ENCODE data around the gene EIF5AL1.

DNA sequence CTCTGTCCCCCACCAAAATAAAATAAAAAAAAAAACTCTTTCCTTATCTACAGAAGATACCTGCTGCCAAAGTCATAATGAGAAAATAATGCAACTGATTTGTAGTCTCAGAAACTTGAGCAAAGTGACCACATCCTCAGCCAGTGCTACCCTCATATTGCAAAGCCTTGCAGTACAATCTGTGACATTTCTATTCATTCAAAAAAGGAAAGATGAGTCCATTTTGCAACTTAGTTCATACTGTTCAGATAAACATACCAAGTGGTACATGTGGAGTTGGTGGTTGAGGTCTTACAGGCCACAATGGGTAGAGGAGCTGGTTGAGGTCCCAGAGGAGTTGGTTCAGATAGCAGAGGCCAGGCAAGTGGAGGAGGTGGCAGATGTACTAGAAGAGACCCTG lies 6.5 kb upstream of the EIF5AL1 start:
- TF ChIP-seq, protein P1, sequence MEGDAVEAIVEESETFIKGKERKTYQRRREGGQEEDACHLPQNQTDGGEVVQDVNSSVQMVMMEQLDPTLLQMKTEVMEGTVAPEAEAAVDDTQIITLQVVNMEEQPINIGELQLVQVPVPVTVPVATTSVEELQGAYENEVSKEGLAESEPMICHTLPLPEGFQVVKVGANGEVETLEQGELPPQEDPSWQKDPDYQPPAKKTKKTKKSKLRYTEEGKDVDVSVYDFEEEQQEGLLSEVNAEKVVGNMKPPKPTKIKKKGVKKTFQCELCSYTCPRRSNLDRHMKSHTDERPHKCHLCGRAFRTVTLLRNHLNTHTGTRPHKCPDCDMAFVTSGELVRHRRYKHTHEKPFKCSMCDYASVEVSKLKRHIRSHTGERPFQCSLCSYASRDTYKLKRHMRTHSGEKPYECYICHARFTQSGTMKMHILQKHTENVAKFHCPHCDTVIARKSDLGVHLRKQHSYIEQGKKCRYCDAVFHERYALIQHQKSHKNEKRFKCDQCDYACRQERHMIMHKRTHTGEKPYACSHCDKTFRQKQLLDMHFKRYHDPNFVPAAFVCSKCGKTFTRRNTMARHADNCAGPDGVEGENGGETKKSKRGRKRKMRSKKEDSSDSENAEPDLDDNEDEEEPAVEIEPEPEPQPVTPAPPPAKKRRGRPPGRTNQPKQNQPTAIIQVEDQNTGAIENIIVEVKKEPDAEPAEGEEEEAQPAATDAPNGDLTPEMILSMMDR (IDR thresholded peaks at IDR 0.05; ENCODE audit: poor library complexity, severe bottlenecking), result no peak
- no peak for TF ChIP-seq EP300 (conservative IDR thresholded peaks at IDR 0.05; ENCODE audit: poor library complexity, severe bottlenecking)
- no peak for TF ChIP-seq TAF1 (IDR thresholded peaks at IDR 0.05; ENCODE audit: low read depth)
- no peak for TF ChIP-seq POLR2AphosphoS5 (IDR thresholded peaks at IDR 0.05)
- no peak for TF ChIP-seq MXI1 (conservative IDR thresholded peaks at IDR 0.05; ENCODE audit: poor library complexity, severe bottlenecking)
- TF ChIP-seq RAD21 (conservative IDR thresholded peaks at IDR 0.05), result no peak

Data from neural cell (in vitro differentiated cells).